Ascending aorta (tissue), 2 donors: ENCODE results near the gene PM20D2. TPM values are rescaled to one million over a fixed set of nuclear protein-coding genes. Genes with fewer than 3 reads are reported as not detected.
A peak's percentile ranks its signal among the peaks of the same experiment; 100 is the strongest.
"Not testable (repeated sequence)": the region's sequence is repeated elsewhere in the genome, so short reads cannot be mapped to it uniquely, and the experiment has no call there.

Experiments
- DNase-seq, 2 donors: peaks; one replicate each; pipeline ENCODE4 v3.0.0-alpha.2; 2019; ENCODE audit warnings: low spot score in 2 of 2
- H3K27ac ChIP-seq, 2 donors: fragments of 200-600 bp; sonication (generic); one replicate each; pipeline ENCODE4 v1.5.1; 2016 to 2017; ENCODE audit warnings: mild to moderate bottlenecking in 1 of 2
- H3K27me3 ChIP-seq: fragments of 200-600 bp; sonication (generic); one replicate; pipeline ENCODE4 v1.5.1; 2017
- H3K36me3 ChIP-seq, 2 donors: fragments of 200-600 bp; sonication (generic); one replicate each; pipeline ENCODE4 v1.5.1; 2016
- H3K4me1 ChIP-seq, 2 donors: fragments of 200-600 bp; sonication (generic); one replicate each; pipeline ENCODE4 v1.5.1; 2016 to 2017; ENCODE audit warnings: mild to moderate bottlenecking in 1 of 2
- H3K4me3 ChIP-seq, 2 donors: fragments of 200-600 bp; sonication (generic); one replicate each; pipeline ENCODE4 v1.5.1; 2016 to 2017; ENCODE audit warnings: mild to moderate bottlenecking in 1 of 2
- H3K9me3 ChIP-seq, 2 donors: fragments of 200-600 bp; sonication (generic); one replicate each; pipeline ENCODE4 v1.5.1; 2016
- CTCF ChIP-seq, 3 experiments: fragments of 200-600 bp in 2 of 3; fragments of 450-650 bp in 1 of 3; sonication (generic) in 2 of 3; IDR thresholded peaks; one replicate each; pipeline ENCODE4 v1.5.1; 2016 to 2019; ENCODE audit warnings: antibody characterized with exemption in 3 of 3, mild to moderate bottlenecking in 1 of 3, moderate library complexity in 1 of 3
- intact Hi-C: fragments of 100-400 bp; cut with DNase I; formaldehyde crosslinking; loops from one replicate; pipeline ENCODE4 v1.15.1; 2023
- total RNA-seq: library from RNA; depleted of rRNA; stranded (reverse); fragments of >200 nt; gene quantifications from one replicate; pipeline ENCODE4 v1.1.0, GENCODE V29; 2016

PM20D2 gene
- total RNA-seq, 1 donor from 2014 or later: 8.8 TPM

GRCh38 chr6:89122625-89123024 is 23.2 kb upstream of the PM20D2 start:
- no peak for DNase-seq
- Histone ChIP-seq H3K27me3 (no peaks in the 10 kb centered on the region), H3K36me3 (no peaks in the 10 kb centered on the region), H3K27ac (no peak overlapping the region), H3K9me3 (no peaks in the 10 kb centered on the region), H3K4me3 (no peak overlapping the region), H3K4me1 (peaks cover 0 to 7% of the 10 kb centered on the region in 2 donors)
- TF ChIP-seq CTCF (IDR thresholded peaks at IDR 0.05): peak in 2 of 3 experiments; percentile 48 to 65
- intact Hi-C loops: loop anchor here (1.0 kb wide), 2 partner anchors 120 to 140 kb away; no protein-coding TSS in a partner anchor

GRCh38 chr6:89128256-89128671 is 17.6 kb upstream of the PM20D2 start:
- H3K27ac ChIP-seq, H3K4me3 ChIP-seq, H3K4me1 ChIP-seq, H3K9me3 ChIP-seq, H3K27me3 ChIP-seq, H3K36me3 ChIP-seq, DNase-seq, intact Hi-C loops: not testable (repeated sequence)

DNA sequence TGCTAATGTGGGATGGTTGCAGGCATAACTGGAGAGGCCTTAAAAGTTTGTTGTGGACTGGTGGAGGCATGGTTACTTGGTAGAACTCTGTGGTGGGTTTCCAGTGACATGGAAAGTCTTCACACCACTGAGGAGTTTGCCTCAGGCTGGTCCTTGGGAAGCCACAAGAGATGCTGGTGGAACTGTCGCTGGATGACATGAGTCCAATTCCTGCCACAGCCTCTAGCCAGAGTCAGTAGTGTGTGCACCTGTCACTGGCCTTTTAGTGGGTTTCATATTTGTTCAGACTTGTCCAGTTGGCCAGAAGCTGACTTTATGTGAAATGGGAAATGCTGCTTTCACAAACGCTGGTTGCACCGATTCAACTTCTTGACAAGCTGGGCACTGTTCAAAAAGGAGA is 14.3 kb upstream of the PM20D2 start:
- no peak overlapping the region for H3K27ac ChIP-seq
- no peak for TF ChIP-seq CTCF (IDR thresholded peaks at IDR 0.05)
- no peaks in the 10 kb centered on the region for H3K9me3 ChIP-seq
- H3K27me3 ChIP-seq: no peaks in the 10 kb centered on the region
- intact Hi-C loops: no loop called here
- H3K36me3 ChIP-seq: no peaks in the 10 kb centered on the region
- DNase-seq: no peak
- no peaks in the 10 kb centered on the region for H3K4me1 ChIP-seq
- no peak overlapping the region for H3K4me3 ChIP-seq

DNA sequence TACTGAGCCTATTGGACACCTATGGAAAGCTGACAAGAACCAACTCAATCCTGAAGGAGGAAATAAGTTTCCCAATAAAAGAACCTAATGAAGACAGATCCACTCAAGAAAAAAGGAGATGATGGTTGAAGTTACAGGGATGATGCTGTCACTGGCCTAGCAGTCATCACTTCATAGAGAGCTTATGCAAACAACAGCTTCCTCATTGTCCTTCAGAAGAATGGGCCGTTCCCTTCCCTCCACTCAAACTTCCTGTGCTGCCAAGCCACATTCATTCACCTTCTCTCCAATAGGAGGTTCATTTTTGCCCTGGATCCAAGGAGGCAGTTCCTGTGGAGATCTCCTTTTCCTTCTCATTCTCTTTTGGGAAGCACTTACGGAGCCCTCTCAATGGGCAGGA is 13.8 kb upstream of the PM20D2 start:
- H3K4me1 ChIP-seq: no peaks in the 10 kb centered on the region
- DNase-seq: no peak
- H3K27me3 ChIP-seq: no peaks in the 10 kb centered on the region
- intact Hi-C loops: no loop called here
- no peak overlapping the region for H3K4me3 ChIP-seq
- no peaks in the 10 kb centered on the region for H3K9me3 ChIP-seq
- no peak for TF ChIP-seq CTCF (IDR thresholded peaks at IDR 0.05)
- no peak overlapping the region for H3K27ac ChIP-seq
- no peaks in the 10 kb centered on the region for H3K36me3 ChIP-seq

- no peak overlapping the region for H3K27ac ChIP-seq
- H3K4me3 ChIP-seq: no peak overlapping the region
- TF ChIP-seq CTCF (IDR thresholded peaks at IDR 0.05): no peak
- H3K36me3 ChIP-seq: no peaks in the 10 kb centered on the region
- H3K4me1 ChIP-seq: peaks cover 0 to 7% of the 10 kb centered on the region in 2 donors
- H3K27me3 ChIP-seq: no peaks in the 10 kb centered on the region
- intact Hi-C loops: no loop called here
- no peaks in the 10 kb centered on the region for H3K9me3 ChIP-seq
- DNase-seq: no peak
Measured at GRCh38 chr6:89133981-89134380, 11.9 kb upstream of the PM20D2 start.

- Histone ChIP-seq H3K9me3 (no peaks in the 10 kb centered on the region), H3K36me3 (no peaks in the 10 kb centered on the region), H3K4me3 (no peak overlapping the region), H3K27ac (no peak overlapping the region), H3K27me3 (no peaks in the 10 kb centered on the region), H3K4me1 (peaks cover 0 to 7% of the 10 kb centered on the region in 2 donors)
- intact Hi-C loops: no loop called here
- TF ChIP-seq CTCF (IDR thresholded peaks at IDR 0.05): no peak
- no peak for DNase-seq
Measured at GRCh38 chr6:89134723-89135122, 11.1 kb upstream of the PM20D2 start.
